ENCODE results near the gene KRTCAP3. TPM values are rescaled to one million over a fixed set of nuclear protein-coding genes. Genes with fewer than 3 reads are reported as not detected.

The KRTCAP3 gene
- total and polyA plus RNA-seq, 2 of the 4 experiments (the other 2 are of a cell fraction), result 1.5 TPM; not detected in 1

DNA sequence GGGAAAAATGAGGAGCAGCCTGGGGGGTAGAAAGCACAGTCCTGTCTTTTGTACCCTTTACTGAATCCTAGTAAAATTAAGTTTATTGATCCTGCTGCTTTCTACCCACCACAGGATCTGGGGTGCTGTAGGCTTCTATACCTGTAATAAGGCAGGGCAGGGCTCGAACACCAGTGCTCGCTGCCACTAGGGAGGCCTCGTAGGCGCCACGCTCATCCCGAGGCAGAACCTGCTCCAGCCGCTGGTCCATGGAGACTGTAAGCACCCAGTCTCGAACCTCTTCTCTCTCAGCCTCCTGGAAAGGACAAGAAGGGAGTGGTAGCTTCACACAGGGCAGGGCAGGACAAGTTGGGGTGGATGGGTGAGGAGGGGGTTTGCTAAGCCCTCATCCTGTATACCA lies 3.0 kb downstream of the KRTCAP3 start:
- Histone ChIP-seq H4K8ac (ENCODE audit: low read depth in 2 of 2, low read length in 2 of 2) (no peak overlapping the region), H3K4me2 (ENCODE audit: low read depth, low read length) (no peak overlapping the region), H2AFZ (replicated peaks; ENCODE audit: low read length, poor library complexity) (no peak overlapping the region), H3K23ac (ENCODE audit: low read depth, low read length) (no peak overlapping the region), H4K5ac (ENCODE audit: low read depth, low read length) (no peak overlapping the region), H3K14ac (replicated peaks; ENCODE audit: low read depth, low read length) (no peak overlapping the region), H3K9ac (ENCODE audit: low read depth, low read length) (no peak overlapping the region), H3K27ac (ENCODE audit: insufficient read depth, low read length) (no peak overlapping the region), H3K9me3 (ENCODE audit: control insufficient read depth, insufficient read depth, low read length) (no peaks in the 10 kb centered on the region), H3K18ac (ENCODE audit: low read depth, low read length) (no peak overlapping the region), H3K4me3 (ENCODE audit: insufficient read depth, low read depth, low read length) (no peak overlapping the region), H2BK120ac (ENCODE audit: low read depth, low read length) (no peak overlapping the region), H4K20me1 (ENCODE audit: insufficient read depth, low read length) (peaks cover 4% of the 10 kb centered on the region), H2BK15ac (ENCODE audit: low read depth, low read length) (no peak overlapping the region), H3K4ac (ENCODE audit: low read depth, low read length) (no peak overlapping the region), H3K9me1 (ENCODE audit: insufficient read depth, low read length) (no peaks in the 10 kb centered on the region), H3K56ac (ENCODE audit: extremely low read depth, insufficient read depth, low read length) (no peak overlapping the region), H2AK5ac (ENCODE audit: low read depth, low read length) (no peak overlapping the region), H2BK5ac (ENCODE audit: low read depth, low read length, poor library complexity, severe bottlenecking) (no peak overlapping the region), H3K27me3 (ENCODE audit: control insufficient read depth, insufficient read depth, low read length) (no peaks in the 10 kb centered on the region), H3K79me1 (ENCODE audit: low read depth in 1 of 2, low read length in 2 of 2) (no peaks in the 10 kb centered on the region; a peak in 1 of 4 replicates), H4K91ac (ENCODE audit: insufficient read depth, low read depth, low read length) (no peak overlapping the region), H2AK9ac (replicated peaks; ENCODE audit: low read depth, low read length, poor library complexity) (no peak overlapping the region), H2BK20ac (ENCODE audit: low read depth, low read length) (no peak overlapping the region), H3K4me1 (ENCODE audit: control insufficient read depth, insufficient read depth, low read length) (no peaks in the 10 kb centered on the region), H3K36me3 (ENCODE audit: control insufficient read depth, insufficient read depth, low read length) (peaks cover 48% of the 10 kb centered on the region)
- ChIA-PET CTCF (no interaction called here), POLR2A (ENCODE audit: unreplicated experiment) (no interaction called here)
- TF ChIP-seq RAD21 (IDR thresholded peaks at IDR 0.05; ENCODE audit: low read length), result no peak
- TF ChIP-seq, protein P1, sequence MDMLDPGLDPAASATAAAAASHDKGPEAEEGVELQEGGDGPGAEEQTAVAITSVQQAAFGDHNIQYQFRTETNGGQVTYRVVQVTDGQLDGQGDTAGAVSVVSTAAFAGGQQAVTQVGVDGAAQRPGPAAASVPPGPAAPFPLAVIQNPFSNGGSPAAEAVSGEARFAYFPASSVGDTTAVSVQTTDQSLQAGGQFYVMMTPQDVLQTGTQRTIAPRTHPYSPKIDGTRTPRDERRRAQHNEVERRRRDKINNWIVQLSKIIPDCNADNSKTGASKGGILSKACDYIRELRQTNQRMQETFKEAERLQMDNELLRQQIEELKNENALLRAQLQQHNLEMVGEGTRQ (IDR thresholded peaks at IDR 0.05; ENCODE audit: low read depth, low read length), result no peak
- no peak for TF ChIP-seq RFX5 (IDR thresholded peaks at IDR 0.05; ENCODE audit: low read depth, low read length)
- no peak for TF ChIP-seq MAZ (IDR thresholded peaks at IDR 0.05; ENCODE audit: borderline replicate concordance, low read depth, low read length)
- no peak for TF ChIP-seq CHD1 (IDR thresholded peaks at IDR 0.05; ENCODE audit: low read depth, low read length)
- TF ChIP-seq POLR2A (IDR thresholded peaks at IDR 0.05; ENCODE audit: low read depth, low read length), result no peak
- TF ChIP-seq SMC3 (IDR thresholded peaks at IDR 0.05; ENCODE audit: low read depth, low read length), result no peak
- no peak for TF ChIP-seq FOS (IDR thresholded peaks at IDR 0.05; ENCODE audit: low read depth, low read length)
- no peak for TF ChIP-seq RCOR1 (IDR thresholded peaks at IDR 0.05; ENCODE audit: insufficient replicate concordance, low read length)
- no peak for TF ChIP-seq MAFK (IDR thresholded peaks at IDR 0.05; ENCODE audit: low read depth, low read length)
- intact Hi-C loops (cut with micrococcal nuclease), result no loop called here
- DNase-seq, result no peak
- dilution Hi-C loops (cut with HindIII; ENCODE audit: low sequenced_read_pairs, unreplicated experiment), result no loop called here
- no CpG with 5 or more reads among the region's 8 CpGs for WGBS, 2 experiments (ENCODE audit: extremely low coverage in 2 of 2, insufficient read length in 1 of 2)
- BruUV-seq (replicated peaks), result no TSS peak
- no peak for ATAC-seq (ENCODE audit: low read depth)
- in situ Hi-C loops (cut with MboI; ENCODE audit: low sequenced_read_pairs), result no loop called here

Data from IMR-90 (cell line).